Measurements from ENCODE around the gene SNAP25. TPM values are rescaled to one million over a fixed set of nuclear protein-coding genes. Genes with fewer than 3 reads are reported as not detected.

SNAP25 gene
- total RNA-seq, 4 donors from 2014 or later, result 2.9 to 4.8 (median 3.9) TPM

DNA sequence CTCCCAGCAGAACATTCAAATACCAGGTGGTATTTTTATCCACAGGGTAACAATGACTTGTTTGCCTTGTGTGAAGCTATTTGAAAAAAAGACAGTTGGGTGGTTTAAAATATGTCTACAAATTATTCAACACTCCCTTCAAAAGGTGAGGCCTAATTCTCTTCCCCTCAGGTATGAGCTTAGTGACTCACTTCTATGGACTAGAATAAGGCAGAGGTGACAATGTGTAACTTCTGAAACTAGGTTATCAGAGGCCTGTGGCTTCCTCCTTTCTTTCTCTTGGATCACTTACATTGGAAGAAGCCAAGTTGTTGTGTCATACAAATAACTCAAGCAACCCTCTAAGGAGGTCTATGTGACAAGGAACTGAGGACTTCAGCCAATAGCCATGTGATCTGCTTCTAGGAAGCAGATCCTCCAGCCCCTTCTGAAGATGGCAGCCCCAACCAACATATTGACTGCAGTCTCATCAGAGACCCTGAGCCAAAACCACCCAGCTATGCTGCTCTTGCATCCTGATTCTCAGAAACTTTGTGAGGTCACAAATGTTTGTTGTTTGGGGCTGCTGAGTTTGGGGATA lies 102.6 kb downstream of the SNAP25 start:
- Histone ChIP-seq H3K27me3 (peaks cover 0 to 4% (median 0%) of the 10 kb centered on the region in 4 donors), H3K4me3 (no peak overlapping the region), H3K36me3 (no peaks in the 10 kb centered on the region), H3K4me1 (no peaks in the 10 kb centered on the region), H3K27ac (replicated peaks in 1 of 4) (no peak overlapping the region), H3K9me3 (peaks cover 0 to 7% (median 0%) of the 10 kb centered on the region in 4 donors)
- no peak for DNase-seq (ENCODE audit: extremely low spot score)
- intact Hi-C loops (cut with DNase I), result no loop called here
- no peak for TF ChIP-seq EP300 (IDR thresholded peaks at IDR 0.05)
- no peak for TF ChIP-seq POLR2A (IDR thresholded peaks at IDR 0.05; ENCODE audit: low read depth)
- no peak for TF ChIP-seq POLR2AphosphoS5 (IDR thresholded peaks at IDR 0.05)
- TF ChIP-seq, protein P1, sequence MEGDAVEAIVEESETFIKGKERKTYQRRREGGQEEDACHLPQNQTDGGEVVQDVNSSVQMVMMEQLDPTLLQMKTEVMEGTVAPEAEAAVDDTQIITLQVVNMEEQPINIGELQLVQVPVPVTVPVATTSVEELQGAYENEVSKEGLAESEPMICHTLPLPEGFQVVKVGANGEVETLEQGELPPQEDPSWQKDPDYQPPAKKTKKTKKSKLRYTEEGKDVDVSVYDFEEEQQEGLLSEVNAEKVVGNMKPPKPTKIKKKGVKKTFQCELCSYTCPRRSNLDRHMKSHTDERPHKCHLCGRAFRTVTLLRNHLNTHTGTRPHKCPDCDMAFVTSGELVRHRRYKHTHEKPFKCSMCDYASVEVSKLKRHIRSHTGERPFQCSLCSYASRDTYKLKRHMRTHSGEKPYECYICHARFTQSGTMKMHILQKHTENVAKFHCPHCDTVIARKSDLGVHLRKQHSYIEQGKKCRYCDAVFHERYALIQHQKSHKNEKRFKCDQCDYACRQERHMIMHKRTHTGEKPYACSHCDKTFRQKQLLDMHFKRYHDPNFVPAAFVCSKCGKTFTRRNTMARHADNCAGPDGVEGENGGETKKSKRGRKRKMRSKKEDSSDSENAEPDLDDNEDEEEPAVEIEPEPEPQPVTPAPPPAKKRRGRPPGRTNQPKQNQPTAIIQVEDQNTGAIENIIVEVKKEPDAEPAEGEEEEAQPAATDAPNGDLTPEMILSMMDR (IDR thresholded peaks at IDR 0.05), result no peak

DNA sequence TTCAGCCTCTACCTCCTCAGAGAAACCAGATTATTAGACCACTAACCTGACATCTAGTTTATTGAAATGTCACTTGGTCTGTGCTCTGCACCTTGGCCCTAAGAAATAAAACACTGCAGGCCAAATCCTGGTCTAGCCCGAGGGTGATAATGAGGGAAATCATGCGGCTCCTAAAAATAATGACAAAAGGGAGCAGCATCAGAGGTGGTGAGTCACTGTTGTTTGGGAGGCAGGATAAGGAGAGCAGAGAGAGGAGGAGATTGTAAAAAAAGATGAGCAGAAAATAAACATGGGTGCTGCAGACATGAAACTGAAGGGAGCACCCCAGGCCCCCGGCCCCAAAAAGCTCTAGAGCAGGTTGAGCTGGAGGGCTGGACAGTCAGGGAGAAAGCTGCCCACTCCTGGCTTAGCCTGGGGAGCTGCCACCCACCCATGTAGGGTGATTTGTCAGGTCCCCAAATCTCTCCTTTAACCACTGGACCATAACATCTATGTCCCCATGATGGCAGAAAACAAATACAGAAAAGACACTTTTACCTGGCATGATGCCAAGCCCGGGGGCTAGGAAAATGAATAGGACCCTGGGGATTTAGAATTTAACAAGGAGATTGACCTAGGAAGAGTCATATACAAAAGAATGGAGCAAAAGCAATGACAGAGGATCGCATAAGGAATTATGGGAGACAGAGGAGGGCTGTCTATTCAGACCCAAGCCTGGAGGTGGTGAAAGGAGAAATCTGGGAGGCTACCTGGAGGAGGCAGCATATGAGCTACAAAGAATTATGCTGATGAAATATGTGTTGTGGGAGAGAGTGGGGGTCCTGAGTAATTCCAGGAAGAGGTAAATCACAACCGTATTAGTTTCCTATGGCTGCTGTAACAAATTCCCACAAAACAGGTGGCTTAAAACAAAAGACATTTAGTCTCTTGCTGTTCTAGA lies 103.7 kb downstream of the SNAP25 start:
- 55% methylated on average over 6 of the region's 6 CpGs for WGBS
- DNase-seq (ENCODE audit: extremely low spot score), result no peak
- no peaks in the 10 kb centered on the region for H3K4me1 ChIP-seq
- no peak overlapping the region for H3K4me3 ChIP-seq
- no peak overlapping the region for H3K27ac ChIP-seq (replicated peaks in 1 of 4)
- TF ChIP-seq EP300 (IDR thresholded peaks at IDR 0.05), result no peak
- no peak for TF ChIP-seq POLR2A (IDR thresholded peaks at IDR 0.05; ENCODE audit: low read depth)
- TF ChIP-seq, protein P1 (IDR thresholded peaks at IDR 0.05), result no peak
- TF ChIP-seq POLR2AphosphoS5 (IDR thresholded peaks at IDR 0.05), result no peak
- H3K9me3 ChIP-seq, result no peaks in the 10 kb centered on the region
- no peaks in the 10 kb centered on the region for H3K36me3 ChIP-seq
- intact Hi-C loops (cut with DNase I), result no loop called here
- peaks cover 0 to 4% (median 0%) of the 10 kb centered on the region in 4 donors for H3K27me3 ChIP-seq

DNA sequence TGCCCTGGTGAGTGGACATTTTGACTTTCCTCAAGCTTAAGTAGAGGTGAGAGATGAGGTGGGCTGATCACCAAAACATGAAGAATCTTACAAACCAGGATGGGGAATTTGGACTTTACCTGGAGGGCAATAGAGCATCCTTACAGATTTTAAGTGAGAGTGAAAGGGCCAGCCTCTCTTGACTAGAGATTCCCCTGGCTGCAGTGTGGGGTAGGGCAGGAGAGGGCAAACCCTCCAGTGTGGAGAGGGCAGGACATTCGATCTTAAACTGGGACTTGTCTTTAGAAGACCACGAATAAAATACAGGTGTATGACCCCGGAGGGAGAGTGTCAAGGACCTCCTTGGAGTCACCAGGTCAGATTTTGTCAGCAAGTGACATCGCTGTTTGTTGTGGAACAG lies 105.1 kb downstream of the SNAP25 start:
- TF ChIP-seq EP300 (IDR thresholded peaks at IDR 0.05), result no peak
- no peak for TF ChIP-seq POLR2AphosphoS5 (IDR thresholded peaks at IDR 0.05)
- TF ChIP-seq, protein P1 (IDR thresholded peaks at IDR 0.05), result no peak
- no peak for TF ChIP-seq POLR2A (IDR thresholded peaks at IDR 0.05; ENCODE audit: low read depth)

DNA sequence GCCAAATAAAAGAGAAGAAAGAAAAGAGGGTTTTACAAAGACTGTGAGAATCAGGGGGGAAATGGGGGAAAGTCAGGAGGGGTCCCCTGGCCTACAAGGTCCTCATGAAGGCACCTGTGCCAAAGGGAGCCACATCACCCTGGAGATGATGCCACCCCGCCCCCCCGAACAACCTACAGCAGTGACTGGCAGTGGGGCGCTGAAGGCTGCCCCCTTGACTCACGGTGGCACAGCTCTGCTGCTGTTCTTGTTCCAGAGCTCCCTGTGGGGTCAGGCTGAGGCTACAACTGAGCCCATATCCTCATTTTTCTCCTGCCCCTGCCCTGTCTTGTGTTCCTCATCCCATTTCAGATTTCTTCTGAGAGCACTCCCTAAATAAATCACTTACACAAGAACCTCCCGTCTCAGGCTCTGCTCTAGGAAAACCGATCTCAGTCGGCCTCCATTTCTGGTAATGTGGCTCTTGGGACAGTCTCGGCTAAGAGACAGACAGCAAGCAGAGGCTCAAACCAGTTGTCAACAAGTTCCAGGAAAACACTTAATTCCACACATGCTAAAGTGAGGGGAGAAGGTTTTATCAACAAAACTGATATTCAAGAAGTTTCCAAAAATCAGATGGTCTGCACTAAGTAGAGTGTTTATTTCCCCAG lies 105.7 kb downstream of the SNAP25 start:
- 70% methylated on average over 8 of the region's 8 CpGs for WGBS
- no peaks in the 10 kb centered on the region for H3K4me1 ChIP-seq
- H3K4me3 ChIP-seq, result no peak overlapping the region
- H3K36me3 ChIP-seq, result no peaks in the 10 kb centered on the region
- H3K9me3 ChIP-seq, result no peaks in the 10 kb centered on the region
- DNase-seq (ENCODE audit: extremely low spot score), result no peak
- intact Hi-C loops (cut with DNase I), result no loop called here
- no peaks in the 10 kb centered on the region for H3K27me3 ChIP-seq
- no peak overlapping the region for H3K27ac ChIP-seq (replicated peaks in 1 of 4)
- TF ChIP-seq EP300 (IDR thresholded peaks at IDR 0.05) (no peak), POLR2A (IDR thresholded peaks at IDR 0.05; ENCODE audit: low read depth) (no peak), POLR2AphosphoS5 (IDR thresholded peaks at IDR 0.05) (no peak)
- TF ChIP-seq, protein P1 (IDR thresholded peaks at IDR 0.05), result no peak

More for the DNA sequence above, 105.1 kb downstream of the SNAP25 start:
- intact Hi-C loops (cut with DNase I), result no loop called here
- WGBS, result 87% methylated on average over 4 of the region's 4 CpGs
- Histone ChIP-seq H3K27me3 (no peaks in the 10 kb centered on the region), H3K9me3 (no peaks in the 10 kb centered on the region), H3K4me1 (no peaks in the 10 kb centered on the region), H3K36me3 (no peaks in the 10 kb centered on the region), H3K27ac (replicated peaks in 1 of 4) (no peak overlapping the region), H3K4me3 (no peak overlapping the region)
- DNase-seq (ENCODE audit: extremely low spot score), result no peak

Measured in esophagus muscularis mucosa (tissue), 4 donors.